K562 (cell line): ENCODE measurements around the gene FANCD2OS. TPM values are rescaled to one million over a fixed set of nuclear protein-coding genes. Genes with fewer than 3 reads are reported as not detected.

Experiments
- ARID4B ChIP-seq: sonication (generic); formaldehyde crosslinking; IDR thresholded peaks from 2 replicates; pipeline ENCODE4 v1.8.0; 2022; ENCODE audit warnings: mild to moderate bottlenecking, missing genetic modification reagents
- ATF4 ChIP-seq: fragments of 450-650 bp; formaldehyde crosslinking; IDR thresholded peaks from 2 replicates; pipeline ENCODE4 v1.4.0; 2022; ENCODE audit warnings: mild to moderate bottlenecking, moderate library complexity
- CGGBP1 ChIP-seq: fragments of 250-450 bp; sonication (Bioruptor Pico); IDR thresholded peaks from 2 replicates; pipeline ENCODE4 v1.9.0; 2021; ENCODE audit warnings: mild to moderate bottlenecking
- IFI16 ChIP-seq: fragments of 250-450 bp; sonication (Bioruptor Pico); IDR thresholded peaks from 2 replicates; pipeline ENCODE4 v2.1.2; 2022; ENCODE audit warnings: mild to moderate bottlenecking, inconsistent platforms
- MNT ChIP-seq, 2 experiments: fragments of 450-650 bp; conservative IDR thresholded peaks; 2 replicates each; pipeline ENCODE4 v1.6.1; 2017; ENCODE audit warnings: mild to moderate bottlenecking in 2 of 2, moderate library complexity in 2 of 2
- MYNN ChIP-seq, 2 experiments: sonication (generic); formaldehyde crosslinking in 1 of 2; IDR thresholded peaks; 2 replicates each; pipeline versions ENCODE4 v1.5.0 to v1.6.1; 2016 to 2020; ENCODE audit warnings: antibody characterized with exemption in 1 of 2, missing genetic modification reagents in 1 of 2
- NR1H2 ChIP-seq: sonication (generic); formaldehyde crosslinking; IDR thresholded peaks from 2 replicates; pipeline ENCODE4 v1.4.0; 2020; ENCODE audit warnings: mild to moderate bottlenecking, missing genetic modification reagents
- PHF21A ChIP-seq: fragments of 450-650 bp; IDR thresholded peaks from 2 replicates; pipeline ENCODE4 v1.6.1; 2017; ENCODE audit warnings: low read depth, borderline replicate concordance
- POLR2G ChIP-seq: fragments of 200-400 bp; formaldehyde crosslinking; IDR thresholded peaks from 2 replicates; pipeline ENCODE4 v1.6.1; 2017; ENCODE audit warnings: low read depth, mild to moderate bottlenecking, antibody characterized with exemption, low read length, moderate library complexity
- RBFOX2 ChIP-seq: fragments of 200-400 bp; formaldehyde crosslinking; IDR thresholded peaks from 2 replicates; pipeline ENCODE4 v1.6.1; 2017; ENCODE audit warnings: low read depth, mild to moderate bottlenecking, low read length, moderate library complexity
- RFX7 ChIP-seq: fragments of 250-450 bp; sonication (Bioruptor Pico); IDR thresholded peaks from 2 replicates; pipeline ENCODE4 v1.5.1; 2021; ENCODE audit warnings: mild to moderate bottlenecking
- RUNX1 ChIP-seq: sonication (generic); IDR thresholded peaks from 2 replicates; pipeline ENCODE4 v1.6.1; 2016; ENCODE audit warnings: antibody characterized with exemption, low read depth
- SETDB1 ChIP-seq: IDR thresholded peaks from one replicate; pipeline ENCODE4 v1.6.1; 2012; ENCODE audit warnings: low read length, control low read depth, inconsistent platforms
- TAF7 ChIP-seq: fragments of 450-650 bp; IDR thresholded peaks from 2 replicates; pipeline ENCODE4 v1.6.1; 2016; ENCODE audit warnings: missing genetic modification characterization, missing compliant biosample characterization
- WHSC1 ChIP-seq: IDR thresholded peaks from one replicate; pipeline ENCODE4 v1.6.1; 2012; ENCODE audit warnings: low read length, control low read depth, inconsistent platforms
- XRCC4 ChIP-seq: IDR thresholded peaks from one replicate; pipeline ENCODE4 v1.6.1; 2011; ENCODE audit not compliant: insufficient read depth, insufficient read length; ENCODE audit errors: extremely low read depth
- ZNF398 ChIP-seq: fragments of 250-450 bp; sonication (Bioruptor Pico); IDR thresholded peaks from 2 replicates; pipeline ENCODE4 v1.8.0; 2021; ENCODE audit warnings: moderate library complexity, mild to moderate bottlenecking, inconsistent platforms
- ZNF778 ChIP-seq: fragments of 450-650 bp; formaldehyde crosslinking; IDR thresholded peaks from 2 replicates; pipeline ENCODE4 v1.4.0; 2020; ENCODE audit warnings: mild to moderate bottlenecking, moderate library complexity
- ZNF780A ChIP-seq: fragments of 250-450 bp; sonication (Bioruptor Pico); IDR thresholded peaks from 2 replicates; pipeline ENCODE4 v1.5.0; 2021; ENCODE audit warnings: mild to moderate bottlenecking
- polyA plus RNA-seq, 8 experiments: library from polyadenylated mRNA; depleted of rRNA in 4 of 8; stranded (reverse) in 5 of 8; unstranded in 3 of 8; fragments of >200 nt; fragmentation: Nextera tagmentation in 2 of 8; fragmentation: Illumina TruSeq in 1 of 8; extraction: Ambion mirVana in 2 of 8; extraction: Trizol in 1 of 8; gene quantifications; 2 replicates each; pipeline versions ENCODE4 v1.2.1 to v1.2.3, GENCODE V29; 2011 to 2014; ENCODE audit warnings: inconsistent platforms in 1 of 8, missing spikeins in 1 of 8
- total RNA-seq, 7 experiments: library from RNA; depleted of rRNA in 6 of 7; stranded (reverse); fragments of >200 nt in 6 of 7; fragmentation: Illumina TruSeq in 2 of 7; extraction: Trizol in 2 of 7; gene quantifications; 2 replicates each; pipeline versions ENCODE4 v1.2.1 to v1.2.3, GENCODE V29; 2011 to 2021; ENCODE audit warnings: low replicate concordance in 1 of 7

Gene FANCD2OS
- total and polyA plus RNA-seq, 9 of the 15 experiments (the other 6 are each of a cell fraction or from before 2014, with no cell fraction given): not detected

GRCh38 chr3:10115326-10116137, 7.5 kb upstream of the FANCD2OS start, which contains the start of gene BRK1 (continued):
- peak; percentile 44; the same call in 1 of the 2 replicates for TF ChIP-seq ATF4
- TF ChIP-seq MNT (conservative IDR thresholded peaks at IDR 0.05): peak; percentile 85 to 94
- TF ChIP-seq ZNF780A: no peak
- TF ChIP-seq ARID4B (CRISPR knock-in tag): peak; percentile 70
- no peak for TF ChIP-seq RUNX1
- TF ChIP-seq ZNF778 (CRISPR knock-in tag): no peak
- TF ChIP-seq SETDB1: peak; percentile 79
- TF ChIP-seq CGGBP1 (CRISPR knock-in tag): peak; percentile 79
- peak; percentile 66 for TF ChIP-seq TAF7 (tag)
- 0 out of 2 replicates have a peak, but pooled peaks have one; percentile 62 for TF ChIP-seq MYNN (IDR thresholded peaks at IDR 0.05)
- TF ChIP-seq MYNN (CRISPR knock-in tag; IDR thresholded peaks at IDR 0.05): no peak
- TF ChIP-seq XRCC4: no peak
- no peak for TF ChIP-seq RFX7 (CRISPR knock-in tag)
- peak; percentile 98 for TF ChIP-seq RBFOX2
- no peak for TF ChIP-seq WHSC1
- peak; percentile 98 for TF ChIP-seq POLR2G
- no peak for TF ChIP-seq IFI16 (CRISPR knock-in tag)
- no peak for TF ChIP-seq PHF21A
- TF ChIP-seq NR1H2 (CRISPR knock-in tag): no peak
- TF ChIP-seq ZNF398 (CRISPR knock-in tag): no peak
